ENCODE measurements around the gene SPEF2.

Gene SPEF2

GRCh38 chr5:35651002-35651756 is 33.5 kb downstream of the SPEF2 start (continued):
- TF ChIP-seq, protein P1, sequence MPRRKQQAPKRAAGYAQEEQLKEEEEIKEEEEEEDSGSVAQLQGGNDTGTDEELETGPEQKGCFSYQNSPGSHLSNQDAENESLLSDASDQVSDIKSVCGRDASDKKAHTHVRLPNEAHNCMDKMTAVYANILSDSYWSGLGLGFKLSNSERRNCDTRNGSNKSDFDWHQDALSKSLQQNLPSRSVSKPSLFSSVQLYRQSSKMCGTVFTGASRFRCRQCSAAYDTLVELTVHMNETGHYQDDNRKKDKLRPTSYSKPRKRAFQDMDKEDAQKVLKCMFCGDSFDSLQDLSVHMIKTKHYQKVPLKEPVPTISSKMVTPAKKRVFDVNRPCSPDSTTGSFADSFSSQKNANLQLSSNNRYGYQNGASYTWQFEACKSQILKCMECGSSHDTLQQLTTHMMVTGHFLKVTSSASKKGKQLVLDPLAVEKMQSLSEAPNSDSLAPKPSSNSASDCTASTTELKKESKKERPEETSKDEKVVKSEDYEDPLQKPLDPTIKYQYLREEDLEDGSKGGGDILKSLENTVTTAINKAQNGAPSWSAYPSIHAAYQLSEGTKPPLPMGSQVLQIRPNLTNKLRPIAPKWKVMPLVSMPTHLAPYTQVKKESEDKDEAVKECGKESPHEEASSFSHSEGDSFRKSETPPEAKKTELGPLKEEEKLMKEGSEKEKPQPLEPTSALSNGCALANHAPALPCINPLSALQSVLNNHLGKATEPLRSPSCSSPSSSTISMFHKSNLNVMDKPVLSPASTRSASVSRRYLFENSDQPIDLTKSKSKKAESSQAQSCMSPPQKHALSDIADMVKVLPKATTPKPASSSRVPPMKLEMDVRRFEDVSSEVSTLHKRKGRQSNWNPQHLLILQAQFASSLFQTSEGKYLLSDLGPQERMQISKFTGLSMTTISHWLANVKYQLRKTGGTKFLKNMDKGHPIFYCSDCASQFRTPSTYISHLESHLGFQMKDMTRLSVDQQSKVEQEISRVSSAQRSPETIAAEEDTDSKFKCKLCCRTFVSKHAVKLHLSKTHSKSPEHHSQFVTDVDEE (CRISPR knock-in tag; IDR thresholded peaks at IDR 0.05): no peak
- TF ChIP-seq ISL1 (CRISPR knock-in tag; IDR thresholded peaks at IDR 0.05) (no peak), GLIS3 (CRISPR knock-in tag; IDR thresholded peaks at IDR 0.05) (no peak), SNAI2 (CRISPR knock-in tag; IDR thresholded peaks at IDR 0.05) (no peak), ZNF8 (CRISPR knock-in tag; IDR thresholded peaks at IDR 0.05) (no peak), ZFP3 (CRISPR knock-in tag; IDR thresholded peaks at IDR 0.05) (no peak)

- TF ChIP-seq ZNF70 (CRISPR knock-in tag; IDR thresholded peaks at IDR 0.05) (no peak), ARNTL (CRISPR knock-in tag; IDR thresholded peaks at IDR 0.05; ENCODE audit: borderline replicate concordance, low read depth) (no peak), SNAI2 (CRISPR knock-in tag; IDR thresholded peaks at IDR 0.05) (no peak), PPARA (CRISPR knock-in tag; IDR thresholded peaks at IDR 0.05; ENCODE audit: borderline replicate concordance) (no peak)
- TF ChIP-seq, protein P2, sequence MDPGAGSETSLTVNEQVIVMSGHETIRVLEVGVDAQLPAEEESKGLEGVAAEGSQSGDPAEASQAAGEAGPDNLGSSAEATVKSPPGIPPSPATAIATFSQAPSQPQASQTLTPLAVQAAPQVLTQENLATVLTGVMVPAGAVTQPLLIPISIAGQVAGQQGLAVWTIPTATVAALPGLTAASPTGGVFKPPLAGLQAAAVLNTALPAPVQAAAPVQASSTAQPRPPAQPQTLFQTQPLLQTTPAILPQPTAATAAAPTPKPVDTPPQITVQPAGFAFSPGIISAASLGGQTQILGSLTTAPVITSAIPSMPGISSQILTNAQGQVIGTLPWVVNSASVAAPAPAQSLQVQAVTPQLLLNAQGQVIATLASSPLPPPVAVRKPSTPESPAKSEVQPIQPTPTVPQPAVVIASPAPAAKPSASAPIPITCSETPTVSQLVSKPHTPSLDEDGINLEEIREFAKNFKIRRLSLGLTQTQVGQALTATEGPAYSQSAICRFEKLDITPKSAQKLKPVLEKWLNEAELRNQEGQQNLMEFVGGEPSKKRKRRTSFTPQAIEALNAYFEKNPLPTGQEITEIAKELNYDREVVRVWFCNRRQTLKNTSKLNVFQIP (CRISPR knock-in tag; IDR thresholded peaks at IDR 0.05; ENCODE audit: borderline replicate concordance, low read depth): no peak
- TF ChIP-seq, protein P3, sequence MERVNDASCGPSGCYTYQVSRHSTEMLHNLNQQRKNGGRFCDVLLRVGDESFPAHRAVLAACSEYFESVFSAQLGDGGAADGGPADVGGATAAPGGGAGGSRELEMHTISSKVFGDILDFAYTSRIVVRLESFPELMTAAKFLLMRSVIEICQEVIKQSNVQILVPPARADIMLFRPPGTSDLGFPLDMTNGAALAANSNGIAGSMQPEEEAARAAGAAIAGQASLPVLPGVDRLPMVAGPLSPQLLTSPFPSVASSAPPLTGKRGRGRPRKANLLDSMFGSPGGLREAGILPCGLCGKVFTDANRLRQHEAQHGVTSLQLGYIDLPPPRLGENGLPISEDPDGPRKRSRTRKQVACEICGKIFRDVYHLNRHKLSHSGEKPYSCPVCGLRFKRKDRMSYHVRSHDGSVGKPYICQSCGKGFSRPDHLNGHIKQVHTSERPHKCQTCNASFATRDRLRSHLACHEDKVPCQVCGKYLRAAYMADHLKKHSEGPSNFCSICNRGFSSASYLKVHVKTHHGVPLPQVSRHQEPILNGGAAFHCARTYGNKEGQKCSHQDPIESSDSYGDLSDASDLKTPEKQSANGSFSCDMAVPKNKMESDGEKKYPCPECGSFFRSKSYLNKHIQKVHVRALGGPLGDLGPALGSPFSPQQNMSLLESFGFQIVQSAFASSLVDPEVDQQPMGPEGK (CRISPR knock-in tag; IDR thresholded peaks at IDR 0.05; ENCODE audit: borderline replicate concordance): no peak
- peak; percentile 87 for ATAC-seq
Measured at GRCh38 chr5:35656721-35657120, 39.1 kb downstream of the SPEF2 start.

GRCh38 chr5:35657877-35658276 is 40.2 kb downstream of the SPEF2 start:
- TF ChIP-seq CREB5 (CRISPR knock-in tag; IDR thresholded peaks at IDR 0.05; ENCODE audit: low read depth): no peak
- TF ChIP-seq, protein P4, sequence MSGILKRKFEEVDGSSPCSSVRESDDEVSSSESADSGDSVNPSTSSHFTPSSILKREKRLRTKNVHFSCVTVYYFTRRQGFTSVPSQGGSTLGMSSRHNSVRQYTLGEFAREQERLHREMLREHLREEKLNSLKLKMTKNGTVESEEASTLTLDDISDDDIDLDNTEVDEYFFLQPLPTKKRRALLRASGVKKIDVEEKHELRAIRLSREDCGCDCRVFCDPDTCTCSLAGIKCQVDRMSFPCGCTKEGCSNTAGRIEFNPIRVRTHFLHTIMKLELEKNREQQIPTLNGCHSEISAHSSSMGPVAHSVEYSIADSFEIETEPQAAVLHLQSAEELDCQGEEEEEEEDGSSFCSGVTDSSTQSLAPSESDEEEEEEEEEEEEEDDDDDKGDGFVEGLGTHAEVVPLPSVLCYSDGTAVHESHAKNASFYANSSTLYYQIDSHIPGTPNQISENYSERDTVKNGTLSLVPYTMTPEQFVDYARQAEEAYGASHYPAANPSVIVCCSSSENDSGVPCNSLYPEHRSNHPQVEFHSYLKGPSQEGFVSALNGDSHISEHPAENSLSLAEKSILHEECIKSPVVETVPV (CRISPR knock-in tag; IDR thresholded peaks at IDR 0.05): no peak
- TF ChIP-seq SNAI2 (CRISPR knock-in tag; IDR thresholded peaks at IDR 0.05): no peak
- ATAC-seq: no peak

GRCh38 chr5:35659556-35659955 is 41.9 kb downstream of the SPEF2 start:
- ATAC-seq: no peak
- TF ChIP-seq ZNF70 (CRISPR knock-in tag; IDR thresholded peaks at IDR 0.05): no peak
- no peak for TF ChIP-seq TOX (CRISPR knock-in tag; IDR thresholded peaks at IDR 0.05; ENCODE audit: borderline replicate concordance)
- TF ChIP-seq ISL1 (CRISPR knock-in tag; IDR thresholded peaks at IDR 0.05): no peak
- TF ChIP-seq ESRRG (CRISPR knock-in tag; IDR thresholded peaks at IDR 0.05): no peak
- TF ChIP-seq, protein P2 (CRISPR knock-in tag; IDR thresholded peaks at IDR 0.05; ENCODE audit: borderline replicate concordance, low read depth): no peak
- no peak for TF ChIP-seq GLIS3 (CRISPR knock-in tag; IDR thresholded peaks at IDR 0.05)
- TF ChIP-seq, protein P4 (CRISPR knock-in tag; IDR thresholded peaks at IDR 0.05): no peak
- no peak for TF ChIP-seq OSR1 (CRISPR knock-in tag; IDR thresholded peaks at IDR 0.05)
- TF ChIP-seq ZNF565 (CRISPR knock-in tag; conservative IDR thresholded peaks at IDR 0.05; ENCODE audit: low read depth): no peak
- no peak for TF ChIP-seq ZFP30 (CRISPR knock-in tag; IDR thresholded peaks at IDR 0.05)
- TF ChIP-seq, protein P3 (CRISPR knock-in tag; IDR thresholded peaks at IDR 0.05; ENCODE audit: borderline replicate concordance): no peak
- TF ChIP-seq CREB5 (CRISPR knock-in tag; IDR thresholded peaks at IDR 0.05; ENCODE audit: low read depth): no peak
